Activated CD8-positive, alpha-beta memory T cell treated with anti-CD3 and anti-CD28 coated beads for 1 hour (primary cell): ENCODE measurements around the gene PFDN4.
A peak's percentile ranks its signal among the peaks of the same experiment; 100 is the strongest.

Experiments
- DNase-seq, 2 donors: peaks; one replicate each; pipeline ENCODE4 v3.0.0-alpha.2; 2020; ENCODE audit warnings: low read depth in 1 of 2; ENCODE audit errors: extremely low read depth in 1 of 2

Gene PFDN4

GRCh38 chr20:54207743-54208547, at the start of gene PFDN4:
Gene PFDN4, plus strand, starts transcription at chr20:54208087. Its CDS starts 14 bp downstream, at chr20:54208101.
- peak; percentile 41 to 59 for DNase-seq

GRCh38 chr20:54158226-54158625, 49.7 kb upstream of the PFDN4 start:
- DNase-seq: no peak

- no peak for DNase-seq
These were observed 49.0 kb upstream of the PFDN4 start for GRCh38 chr20:54158856-54159418.

- DNase-seq: no peak
These were observed 47.6 kb upstream of the PFDN4 start for GRCh38 chr20:54160065-54161007.

GRCh38 chr20:54161008-54161820, 46.7 kb upstream of the PFDN4 start:
- DNase-seq: no peak

GRCh38 chr20:54161821-54162149, 46.1 kb upstream of the PFDN4 start:
- DNase-seq: no peak

GRCh38 chr20:54162378-54163009, 45.4 kb upstream of the PFDN4 start:
- DNase-seq: no peak

GRCh38 chr20:54163402-54163801, 44.5 kb upstream of the PFDN4 start:
- DNase-seq: no peak

GRCh38 chr20:54165014-54165413, 42.9 kb upstream of the PFDN4 start:
- no peak for DNase-seq

GRCh38 chr20:54165803-54166202, 42.1 kb upstream of the PFDN4 start:
- no peak for DNase-seq

GRCh38 chr20:54166987-54167662, 40.8 kb upstream of the PFDN4 start:
- DNase-seq: no peak

GRCh38 chr20:54167909-54168872, 39.7 kb upstream of the PFDN4 start:
- no peak for DNase-seq

GRCh38 chr20:54168961-54169862, 38.7 kb upstream of the PFDN4 start:
- no peak for DNase-seq

- no peak for DNase-seq
These were observed 37.8 kb upstream of the PFDN4 start for GRCh38 chr20:54170026-54170471.

- no peak for DNase-seq
These were observed 36.9 kb upstream of the PFDN4 start for GRCh38 chr20:54170963-54171362.

- no peak for DNase-seq
These were observed 35.4 kb upstream of the PFDN4 start for GRCh38 chr20:54172532-54172855.

GRCh38 chr20:54172856-54173652, 34.8 kb upstream of the PFDN4 start:
- no peak for DNase-seq
